EL (cell line): ENCODE results near the gene ALLC.
A peak's percentile ranks its signal among the peaks of the same experiment; 100 is the strongest.
"Not testable (repeated sequence)": the region's sequence is repeated elsewhere in the genome, so short reads cannot be mapped to it uniquely, and the experiment has no call there.

Source experiments
- DNase-seq: peaks from one replicate; pipeline ENCODE4 v3.0.0-alpha.2; 2016

The ALLC gene

DNA sequence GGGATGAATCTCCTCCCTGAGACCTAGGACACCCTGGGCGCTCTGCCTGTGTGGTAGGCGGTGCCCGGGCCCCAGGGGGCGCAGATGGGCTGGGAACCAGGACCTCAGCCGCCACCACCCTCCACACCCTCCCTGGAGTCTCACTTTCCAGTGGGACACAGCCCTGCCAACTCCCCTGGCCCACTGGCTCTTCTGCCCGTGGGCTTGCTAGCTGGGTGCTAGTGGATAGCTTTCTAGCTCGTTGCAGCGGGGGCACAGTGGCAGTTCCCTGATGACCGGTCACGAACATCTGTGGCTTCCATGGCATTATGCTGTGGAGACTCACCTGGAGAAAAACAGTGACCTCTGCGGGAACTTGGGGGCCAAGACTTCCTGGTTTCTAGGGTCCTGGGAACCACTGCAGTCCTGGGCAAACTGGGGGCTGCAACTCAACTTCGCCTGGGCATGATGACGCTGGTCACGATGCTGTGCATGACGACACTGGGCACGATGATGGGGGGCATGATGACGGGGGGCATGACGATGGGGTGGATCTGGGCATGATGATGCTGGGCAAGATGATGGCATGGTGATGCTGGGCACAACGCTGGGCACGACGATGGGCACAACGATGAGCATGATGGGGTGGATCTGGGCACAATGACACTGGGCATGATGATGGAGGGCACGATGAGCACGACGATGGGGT is 31.0 kb upstream of the ALLC start:
- DNase-seq = no peak

DNA sequence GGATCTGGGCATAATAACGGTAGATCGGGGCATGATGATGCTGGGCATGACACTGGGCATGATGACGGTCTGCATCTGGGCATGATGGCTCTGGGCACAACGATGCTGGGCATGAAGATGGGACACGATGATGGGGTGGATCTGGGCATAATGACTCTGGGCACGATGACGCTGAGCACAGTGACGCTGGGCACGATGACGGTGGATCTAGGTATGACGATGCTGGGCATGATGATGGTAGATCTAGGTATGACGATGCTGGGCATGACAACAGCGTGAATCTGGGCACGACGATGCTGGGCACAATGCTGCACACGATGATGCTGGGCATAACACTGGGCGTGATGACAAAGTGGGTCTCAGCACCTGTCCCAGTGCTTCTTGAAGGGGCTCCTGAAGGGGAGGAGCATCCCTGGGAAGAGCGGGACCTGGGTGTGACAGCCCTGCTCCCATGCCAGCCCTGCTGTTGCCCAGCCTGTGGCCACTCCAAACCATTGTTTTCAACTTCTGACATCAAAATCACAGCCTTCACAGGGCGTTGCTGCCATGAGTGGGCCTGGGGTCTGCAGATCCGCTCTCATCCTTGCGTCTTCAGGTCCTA is 30.4 kb upstream of the ALLC start:
- no peak for DNase-seq

- DNase-seq = no peak
Observed at GRCh38 chr2:3628241-3628679, 29.7 kb upstream of the ALLC start.

DNA sequence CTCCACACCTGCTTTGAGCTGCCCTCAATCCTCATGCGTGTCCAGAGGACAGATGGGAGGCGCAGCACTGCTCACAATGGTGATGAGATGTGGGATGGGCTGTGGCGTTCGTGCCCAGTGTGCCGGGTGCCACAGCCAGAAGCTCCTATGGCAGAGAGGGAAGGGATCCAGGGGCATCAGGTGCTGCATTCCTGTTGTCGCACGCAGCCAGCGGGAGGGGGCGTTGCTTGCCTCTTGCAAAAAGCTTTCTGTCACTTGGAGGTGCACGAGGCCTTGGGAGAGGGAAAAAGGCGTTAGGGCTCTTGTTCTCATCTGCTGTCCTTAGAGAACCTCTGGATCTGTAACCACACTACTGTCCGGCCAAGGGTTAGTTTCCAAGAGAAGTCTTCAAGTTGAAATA is 29.2 kb upstream of the ALLC start:
- DNase-seq = no peak

GRCh38 chr2:3630631-3631030 is 27.4 kb upstream of the ALLC start:
- no peak for DNase-seq

DNA sequence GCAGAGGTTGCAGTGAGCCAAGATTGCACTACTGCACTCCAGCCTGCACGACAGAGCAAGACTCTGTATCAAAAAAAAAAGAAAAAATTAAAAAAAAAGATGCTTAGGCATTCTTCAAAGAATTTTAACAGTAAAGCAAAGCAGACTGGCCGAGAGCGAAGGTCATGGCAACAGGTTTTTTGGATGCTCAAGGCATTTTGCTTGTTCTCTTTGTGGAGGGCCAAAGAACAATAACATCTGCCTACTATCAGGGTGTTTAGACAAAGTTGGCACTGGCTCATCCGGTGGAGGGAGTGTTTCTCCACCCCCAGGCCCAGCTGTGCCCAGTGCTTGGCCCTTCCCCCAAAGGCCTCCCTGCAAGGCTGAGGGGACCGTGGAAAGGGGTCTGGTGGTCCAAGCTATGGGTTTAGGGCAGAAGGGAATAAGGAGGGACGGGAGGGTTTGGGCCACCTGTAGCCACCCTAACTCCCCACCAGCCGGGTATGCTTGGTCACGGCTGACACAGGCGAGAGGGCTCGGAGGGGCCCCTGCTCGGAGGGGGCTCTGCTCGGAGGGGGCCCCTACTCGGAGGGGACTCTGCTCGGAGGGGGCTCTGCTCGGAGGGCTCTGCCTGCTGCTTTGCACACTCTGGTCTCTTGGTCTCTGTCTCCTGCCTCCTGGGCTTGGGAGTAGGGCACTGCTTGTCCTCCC is 26.7 kb upstream of the ALLC start:
- no peak for DNase-seq

GRCh38 chr2:3631851-3632659 is 25.9 kb upstream of the ALLC start:
- DNase-seq = no peak

- peak; percentile 14 for DNase-seq
Observed at GRCh38 chr2:3633089-3633981, 24.7 kb upstream of the ALLC start.

DNA sequence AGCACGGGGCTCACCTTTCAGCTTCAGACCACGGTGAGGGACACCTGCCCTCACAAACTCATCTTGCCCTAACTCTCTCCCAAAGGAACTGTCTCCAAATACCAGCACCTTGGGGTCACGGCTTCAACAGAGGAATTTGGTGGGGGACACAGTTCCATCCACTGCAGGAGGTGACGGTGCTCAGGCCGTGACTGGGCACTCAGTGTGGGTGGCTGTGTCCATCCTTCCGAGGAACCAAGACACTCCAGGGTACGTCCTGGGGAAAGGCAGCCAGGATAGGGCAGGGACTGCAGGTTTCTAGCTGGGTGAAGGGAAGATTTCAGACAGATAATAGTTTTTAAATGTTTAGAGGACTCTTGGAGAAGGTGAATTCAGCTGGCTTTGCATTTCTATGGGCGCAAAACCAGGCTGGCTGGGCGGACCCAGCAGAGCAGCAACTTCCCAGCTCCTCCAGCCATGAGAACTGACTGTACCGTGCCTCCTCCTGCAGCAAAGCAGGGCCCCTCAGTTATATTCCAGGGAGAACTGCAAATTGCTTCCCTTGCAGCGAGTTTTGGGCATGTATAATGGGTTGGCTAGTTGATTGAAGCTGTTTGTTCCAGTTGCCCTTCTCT is 23.9 kb upstream of the ALLC start:
- no peak for DNase-seq

- DNase-seq = no peak
Observed at GRCh38 chr2:3634596-3635121, 23.3 kb upstream of the ALLC start.

DNA sequence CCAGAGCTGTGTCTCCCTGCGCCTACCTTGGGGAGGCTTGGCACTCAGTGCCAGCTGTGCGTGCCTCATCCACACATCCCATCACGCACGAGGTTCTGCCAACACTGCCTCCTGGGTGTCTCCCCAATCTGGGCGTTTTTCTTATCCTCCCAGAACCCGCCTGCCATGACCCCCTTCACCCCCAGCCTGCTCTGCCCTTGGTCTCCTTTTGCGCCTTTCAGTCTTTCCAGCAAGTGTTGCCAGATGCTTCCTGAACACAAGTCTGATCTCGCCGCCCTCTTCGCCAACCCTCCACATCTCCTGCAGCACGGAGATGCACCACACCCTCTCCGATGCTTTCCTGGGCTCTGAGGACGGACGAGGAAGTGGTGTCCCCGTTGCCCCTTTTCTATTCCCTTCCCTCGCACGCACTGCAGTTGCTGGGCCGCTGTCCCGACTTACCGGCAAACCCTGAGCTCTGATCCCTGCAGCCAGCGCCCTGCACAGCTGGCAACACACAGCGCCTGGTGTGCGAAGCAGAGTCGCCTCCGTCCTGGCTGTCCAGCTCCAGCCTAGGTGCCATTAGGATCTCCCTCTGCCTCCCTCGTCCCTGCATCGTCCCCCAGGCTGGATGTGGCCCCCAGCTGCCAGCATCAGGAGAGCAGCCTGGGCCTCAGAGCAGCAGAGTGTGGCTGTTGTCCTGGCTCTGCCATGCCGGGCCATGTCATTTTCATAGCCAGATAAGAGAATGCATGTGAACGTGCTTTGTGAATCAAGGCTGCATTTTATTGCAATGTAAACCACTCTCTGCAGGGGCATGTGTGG is 22.6 kb upstream of the ALLC start:
- peak; percentile 22 for DNase-seq

DNA sequence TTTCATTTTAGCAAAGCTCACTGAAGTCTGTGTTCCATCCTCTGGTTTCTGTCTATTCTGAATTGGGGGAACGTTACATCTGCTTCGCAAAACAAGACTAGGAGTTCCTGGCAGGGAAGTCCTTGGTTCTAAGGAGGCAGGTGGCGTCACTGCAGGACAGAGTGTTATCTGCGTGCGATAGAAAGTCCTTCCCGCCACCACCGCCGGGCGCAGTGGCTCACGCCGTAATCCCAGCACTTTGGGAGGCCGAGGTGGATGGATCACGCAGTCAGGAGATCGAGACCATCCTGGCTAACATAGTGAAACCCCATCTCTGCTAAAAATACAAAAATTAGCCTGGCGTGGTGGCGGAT is 22.0 kb upstream of the ALLC start:
- not testable (repeated sequence) for DNase-seq

DNA sequence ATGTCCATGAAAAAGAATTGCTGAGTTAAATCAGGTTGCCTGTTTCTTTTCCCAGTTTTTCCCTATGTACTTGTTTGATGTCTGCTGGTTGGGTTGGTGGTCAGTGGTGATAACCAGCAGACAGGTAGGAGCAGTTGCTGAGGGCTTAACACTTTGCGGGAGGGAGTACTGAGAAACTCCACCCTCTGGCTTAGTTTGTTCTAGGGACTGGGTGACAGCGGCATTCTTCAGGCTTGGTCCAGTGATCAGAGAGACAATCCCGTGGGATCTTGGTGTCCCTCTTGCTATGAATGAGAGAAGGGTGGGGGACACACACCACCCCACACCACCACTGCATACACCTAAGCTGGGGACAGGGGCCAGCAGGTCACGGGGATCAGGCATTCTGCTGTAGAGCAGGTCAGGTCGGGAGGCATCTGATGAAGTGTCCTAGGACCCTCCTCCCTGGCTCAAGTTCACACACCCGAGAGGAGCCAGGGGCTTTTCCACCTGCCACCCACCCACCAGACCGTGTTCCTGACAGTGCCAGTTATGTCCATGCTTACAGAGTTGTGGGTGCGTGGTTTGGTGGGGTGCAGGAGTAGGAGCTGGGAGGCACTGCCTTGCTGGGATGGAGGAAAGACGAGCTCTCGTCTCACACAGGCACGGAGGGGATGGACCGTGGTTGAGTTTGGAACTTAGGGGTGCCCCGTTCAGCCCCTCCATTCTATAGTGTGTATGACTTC is 21.3 kb upstream of the ALLC start:
- DNase-seq = no peak

DNA sequence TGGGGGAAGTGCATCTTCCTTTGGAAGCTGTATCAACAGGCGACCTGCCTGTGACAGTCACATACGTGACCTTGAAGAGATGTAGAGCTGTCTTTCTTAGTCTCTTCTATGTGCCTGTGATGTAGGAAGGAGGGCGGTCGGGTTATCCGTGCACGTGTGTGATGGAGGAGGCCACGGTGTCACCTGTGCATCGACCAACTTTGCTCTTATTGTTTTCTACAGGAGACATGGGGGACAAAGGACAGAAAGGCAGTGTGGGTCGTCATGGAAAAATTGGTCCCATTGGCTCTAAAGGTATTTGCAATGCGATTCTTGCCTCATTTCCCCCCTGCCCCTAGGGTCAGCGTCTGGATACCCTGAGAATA is 20.7 kb upstream of the ALLC start:
- DNase-seq = no peak

- DNase-seq = no peak
Observed at GRCh38 chr2:3637692-3638455, 20.1 kb upstream of the ALLC start.

GRCh38 chr2:3638456-3638810 is 19.6 kb upstream of the ALLC start:
- no peak for DNase-seq

GRCh38 chr2:3639015-3639630 is 18.9 kb upstream of the ALLC start:
- DNase-seq = no peak

- no peak for DNase-seq
Observed at GRCh38 chr2:3639653-3640052, 18.3 kb upstream of the ALLC start.

DNA sequence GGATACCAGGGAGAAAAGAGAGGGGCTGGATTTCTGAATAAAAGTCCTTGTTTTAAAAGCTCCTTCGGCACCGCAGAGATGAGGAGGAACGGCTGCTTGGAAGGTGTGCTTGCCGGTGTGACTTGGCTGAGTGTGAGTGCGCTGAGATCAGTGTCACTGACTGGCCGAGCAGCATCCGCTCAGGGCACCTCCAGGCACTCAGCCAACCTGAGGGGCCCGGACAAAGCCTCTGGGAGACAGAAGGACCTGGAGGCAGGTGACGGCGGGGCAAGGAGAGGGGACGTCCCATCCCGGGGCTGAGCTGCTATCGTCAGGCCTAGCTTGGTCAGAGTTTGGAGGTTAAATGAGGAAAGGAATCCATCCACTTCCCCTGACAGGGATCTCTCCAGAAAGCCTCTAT is 16.8 kb upstream of the ALLC start:
- no peak for DNase-seq
